SK-N-SH (cell line): Measurements from ENCODE around the gene PALLD. TPM values are rescaled to one million over a fixed set of nuclear protein-coding genes. Genes with fewer than 3 reads are reported as not detected.
A peak's percentile ranks its signal among the peaks of the same experiment; 100 is the strongest.

Source experiments
- CTCF ChIA-PET: fragments of 300-600, 350-600 bp; formaldehyde crosslinking; extraction: SDS; loops from one replicate; lab custom pipeline; 2021; lab: Yijun Ruan, JAX
- POLR2A ChIA-PET: fragments of 350-600 bp; sonication (Branson Sonifier 250); formaldehyde crosslinking; extraction: SDS; loops from one replicate; lab custom pipeline; 2020; ENCODE audit warnings: antibody characterized with exemption, inconsistent platforms; lab: Yijun Ruan, JAX
- DNase-seq: peaks from one replicate; pipeline ENCODE4 v3.0.0; 2012
- H2AFZ ChIP-seq: fragments of 200-600 bp; sonication (generic); 2 replicates; pipeline ENCODE4 v1.8.1; 2016; ENCODE audit warnings: antibody characterized with exemption, mild to moderate bottlenecking, low read depth
- H3F3A ChIP-seq: fragments of 200-600 bp; sonication (generic); replicated peaks from 2 replicates; pipeline ENCODE3; 2016; ENCODE audit warnings: antibody characterized with exemption, mild to moderate bottlenecking; ENCODE audit not compliant: insufficient read depth
- H3K27ac ChIP-seq, 2 experiments: fragments of 200-500 bp in 1 of 2; fragments of 200-600 bp in 1 of 2; sonication (Bioruptor generic) in 1 of 2; sonication (generic), shearing (Covaris generic) in 1 of 2; 2 replicates each; pipeline versions ENCODE4 v1.5.1 to v1.6.1; 2014 to 2016; ENCODE audit warnings: low read depth in 2 of 2, inconsistent platforms in 1 of 2, low read length in 1 of 2, mild to moderate bottlenecking in 1 of 2, mixed read lengths in 1 of 2
- H3K27me3 ChIP-seq: fragments of 200-600 bp; sonication (generic), shearing (Covaris generic); 2 replicates; pipeline ENCODE4 v1.6.1; 2016; ENCODE audit warnings: mixed run types; ENCODE audit not compliant: insufficient read depth
- H3K36me3 ChIP-seq, 2 experiments: fragments of 200-500 bp in 1 of 2; fragments of 200-600 bp in 1 of 2; sonication (Bioruptor generic) in 1 of 2; sonication (generic) in 1 of 2; replicated peaks in 1 of 2; 2 replicates each; pipeline versions ENCODE3 to v1.5.1; 2014 to 2016; ENCODE audit warnings: low read length in 1 of 2, mild to moderate bottlenecking in 1 of 2; ENCODE audit not compliant: insufficient read depth in 2 of 2, control insufficient read depth in 1 of 2
- H3K4me1 ChIP-seq, 2 experiments: fragments of 200-500 bp in 1 of 2; fragments of 200-600 bp in 1 of 2; sonication (Bioruptor generic) in 1 of 2; sonication (generic), shearing (Covaris generic) in 1 of 2; 2 replicates each; pipeline versions ENCODE4 v1.5.1 to v1.6.1; 2014 to 2016; ENCODE audit warnings: low read depth in 1 of 2, low read length in 1 of 2, mixed run types in 1 of 2; ENCODE audit not compliant: insufficient read depth in 2 of 2, control insufficient read depth in 1 of 2
- H3K4me2 ChIP-seq: fragments of 200-600 bp; sonication (generic), shearing (Covaris generic); 2 replicates; pipeline ENCODE4 v1.6.1; 2017; ENCODE audit warnings: mixed run types
- H3K4me3 ChIP-seq, 2 experiments: fragments of 200-500 bp in 1 of 2; fragments of 200-600 bp in 1 of 2; sonication (Bioruptor generic) in 1 of 2; sonication (generic), shearing (Covaris generic) in 1 of 2; 2 replicates each; pipeline versions ENCODE4 v1.5.1 to v1.8.1; 2014 to 2016; ENCODE audit warnings: low read depth in 2 of 2, inconsistent platforms in 1 of 2, low read length in 1 of 2, mild to moderate bottlenecking in 1 of 2, mixed read lengths in 1 of 2, moderate library complexity in 1 of 2
- H3K79me2 ChIP-seq: fragments of 200-600 bp; sonication (generic); 2 replicates; pipeline ENCODE4 v1.8.1; 2017; ENCODE audit warnings: mild to moderate bottlenecking; ENCODE audit not compliant: insufficient read depth
- H3K9ac ChIP-seq: fragments of 200-600 bp; sonication (generic); 2 replicates; pipeline ENCODE4 v1.6.1; 2017; ENCODE audit warnings: mixed run types
- H3K9me2 ChIP-seq: fragments of 200-600 bp; sonication (generic); 2 replicates; pipeline ENCODE4 v1.6.1; 2017; ENCODE audit warnings: mixed run types
- H3K9me3 ChIP-seq: fragments of 200-600 bp; sonication (generic); 2 replicates; pipeline ENCODE4 v1.6.1; 2017; ENCODE audit warnings: mixed run types, mild to moderate bottlenecking, moderate library complexity
- H4K20me1 ChIP-seq: fragments of 200-600 bp; sonication (generic); 2 replicates; pipeline ENCODE4 v1.6.1; 2017; ENCODE audit warnings: mild to moderate bottlenecking, mixed run types; ENCODE audit not compliant: insufficient read depth
- CHD2 ChIP-seq: fragments of 150-350 bp; IDR thresholded peaks from 2 replicates; pipeline ENCODE4 v1.6.1; 2018; ENCODE audit warnings: low read length; ENCODE audit not compliant: partially characterized antibody
- FOSL2 ChIP-seq: IDR thresholded peaks from 2 replicates; pipeline ENCODE4 v1.4.0; 2012; ENCODE audit warnings: low read depth, mild to moderate bottlenecking, moderate library complexity, borderline replicate concordance
- NFIC ChIP-seq: IDR thresholded peaks from 2 replicates; pipeline ENCODE4 v1.4.0; 2012; ENCODE audit warnings: borderline replicate concordance
- RFX5 ChIP-seq: IDR thresholded peaks from 2 replicates; pipeline ENCODE4 v1.6.1; 2012; ENCODE audit warnings: mild to moderate bottlenecking, improper control_type of control experiment, low read length
- TCF12 ChIP-seq: IDR thresholded peaks from 2 replicates; pipeline ENCODE4 v1.4.0; 2012
- WGBS: methylation state at CpG from one replicate; pipeline ENCODE4 v1.1.6; 2017; ENCODE audit warnings: low lambda C conversion rate; 5-methylcytosine and 5-hydroxymethylcytosine counted together
- polyA plus RNA-seq, 3 experiments: library from polyadenylated mRNA; depleted of rRNA; stranded (reverse); fragments of >200 nt; gene quantifications; 2 replicates each; pipeline ENCODE4 v1.2.3, GENCODE V29; 2012
- TF ChIP-seq, protein P1 (sequence below): IDR thresholded peaks from 2 replicates; pipeline ENCODE4; 2012

The PALLD gene
- polyA plus RNA-seq, 1 of the 3 experiments (the other 2 are of a cell fraction), result 33.0 TPM

DNA sequence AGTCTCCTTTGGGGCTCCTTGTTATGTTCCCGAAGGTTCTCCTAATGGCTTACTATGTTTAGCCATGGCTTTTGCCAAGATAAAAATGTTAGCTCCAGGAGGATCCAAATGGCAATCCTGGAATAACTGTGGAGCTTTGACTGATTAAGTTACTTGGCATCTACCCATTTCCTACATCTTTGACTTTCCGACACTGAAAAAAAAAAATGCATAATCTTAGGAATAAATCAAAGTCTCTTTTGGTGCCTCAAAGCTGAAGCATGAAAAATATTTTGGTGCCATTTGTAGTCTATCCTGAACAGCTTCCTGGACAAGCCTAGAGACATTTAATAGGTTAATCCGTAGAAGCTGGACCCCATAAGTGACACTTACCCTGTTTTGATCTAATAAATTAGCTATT is 191.7 kb downstream of the PALLD start:
- Histone ChIP-seq H3K9ac (no peak overlapping the region), H3K36me3 (peaks cover 0 to 17% of the 10 kb centered on the region in 2 experiments), H3K27ac (no peak overlapping the region), H3K9me2 (no peaks in the 10 kb centered on the region), H3F3A (peaks cover 3% of the 10 kb centered on the region), H4K20me1 (no peaks in the 10 kb centered on the region), H3K27me3 (no peaks in the 10 kb centered on the region), H3K4me3 (no peak overlapping the region), H3K79me2 (no peaks in the 10 kb centered on the region), H3K4me1 (peaks cover 0 to 6% of the 10 kb centered on the region in 2 experiments; a peak in 2 of 4 replicates), H3K9me3 (no peaks in the 10 kb centered on the region), H2AFZ (no peak overlapping the region), H3K4me2 (no peak overlapping the region)
- CTCF ChIA-PET, result interaction anchor here (1.1 to 1.4 kb wide), 2 partner anchors 78 to 103 kb away, joined by 3 read pairs; no protein-coding TSS in a partner anchor
- DNase-seq, result no peak
- 66% methylated on average over 3 of the region's 3 CpGs for WGBS
- no peak for TF ChIP-seq RFX5
- TF ChIP-seq, protein P1, sequence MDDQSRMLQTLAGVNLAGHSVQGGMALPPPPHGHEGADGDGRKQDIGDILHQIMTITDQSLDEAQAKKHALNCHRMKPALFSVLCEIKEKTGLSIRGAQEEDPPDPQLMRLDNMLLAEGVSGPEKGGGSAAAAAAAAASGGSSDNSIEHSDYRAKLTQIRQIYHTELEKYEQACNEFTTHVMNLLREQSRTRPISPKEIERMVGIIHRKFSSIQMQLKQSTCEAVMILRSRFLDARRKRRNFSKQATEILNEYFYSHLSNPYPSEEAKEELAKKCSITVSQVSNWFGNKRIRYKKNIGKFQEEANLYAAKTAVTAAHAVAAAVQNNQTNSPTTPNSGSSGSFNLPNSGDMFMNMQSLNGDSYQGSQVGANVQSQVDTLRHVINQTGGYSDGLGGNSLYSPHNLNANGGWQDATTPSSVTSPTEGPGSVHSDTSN, result peak; percentile 54
- POLR2A ChIA-PET, result no interaction called here

DNA sequence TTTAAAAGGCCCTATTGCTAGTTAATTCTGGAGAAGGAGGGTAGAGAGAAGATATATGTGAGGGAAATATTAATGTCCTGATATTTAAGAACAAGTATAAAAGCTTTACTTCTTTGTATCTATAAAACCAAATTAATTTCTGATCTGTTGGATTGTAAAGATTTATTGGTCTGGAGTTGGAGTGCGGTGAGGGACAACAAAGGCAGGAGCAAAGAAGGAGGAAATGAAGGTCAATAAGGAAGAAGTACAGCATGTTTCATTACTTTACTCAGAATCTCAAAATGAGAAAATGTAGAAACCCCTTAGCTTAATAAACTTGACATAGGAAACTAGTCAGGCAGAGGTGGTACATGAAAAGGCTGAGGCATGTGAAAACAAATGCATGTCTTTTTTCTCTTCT is 192.9 kb downstream of the PALLD start:
- Histone ChIP-seq H3K79me2 (no peaks in the 10 kb centered on the region), H3K27ac (peak overlapping the region in 1 of 2 experiments; percentile 51; a peak in 1 of 4 replicates), H3K36me3 (peaks cover 0 to 13% of the 10 kb centered on the region in 2 experiments), H3K9me2 (no peaks in the 10 kb centered on the region), H3F3A (peaks cover 3% of the 10 kb centered on the region), H3K9ac (no peak overlapping the region), H3K9me3 (no peaks in the 10 kb centered on the region), H3K27me3 (no peaks in the 10 kb centered on the region), H4K20me1 (no peaks in the 10 kb centered on the region), H2AFZ (no peak overlapping the region), H3K4me3 (no peak overlapping the region), H3K4me2 (no peak overlapping the region), H3K4me1 (peaks cover 0 to 7% of the 10 kb centered on the region in 2 experiments; a peak in 2 of 4 replicates)
- TF ChIP-seq FOSL2 (no peak), NFIC (no peak)
- no peak for DNase-seq
- POLR2A ChIA-PET, result no interaction called here
- 94% methylated on average over 1 of the region's 1 CpG for WGBS
- CTCF ChIA-PET, result interaction anchor here (0.8 to 1.9 kb wide), 2 partner anchors 11 to 234 kb away, joined by 3 to 5 read pairs; no protein-coding TSS in a partner anchor

DNA sequence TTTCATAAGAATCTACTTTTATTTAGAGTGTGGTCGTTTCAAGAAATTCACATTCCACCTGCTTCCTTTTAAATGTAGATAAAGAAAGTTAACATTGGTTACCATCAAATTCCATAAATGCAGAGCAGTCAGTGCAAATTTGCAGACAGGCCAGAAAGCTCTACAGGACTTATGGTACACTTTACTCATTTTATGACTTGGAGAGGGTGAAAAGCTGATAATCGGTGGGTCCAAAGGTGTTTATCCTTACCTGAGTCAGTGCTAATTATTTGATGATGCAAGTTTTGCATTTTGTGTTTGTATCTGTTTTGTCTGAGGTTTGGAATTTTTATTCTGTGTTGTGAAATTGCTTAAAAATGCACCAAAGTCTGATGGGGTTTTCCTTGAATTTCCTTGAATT is 193.3 kb downstream of the PALLD start:
- TF ChIP-seq CHD2 (no peak), TCF12 (peak; percentile 48; the same call in 1 of the 2 replicates)
- Histone ChIP-seq H2AFZ (no peak overlapping the region), H3K36me3 (peaks cover 0 to 13% of the 10 kb centered on the region in 2 experiments), H4K20me1 (no peaks in the 10 kb centered on the region), H3K27ac (no peak overlapping the region; a peak in 1 of 4 replicates), H3K4me2 (no peak overlapping the region), H3K9me2 (no peaks in the 10 kb centered on the region), H3K4me1 (peaks cover 0 to 10% of the 10 kb centered on the region in 2 experiments; a peak in 2 of 4 replicates), H3K4me3 (no peak overlapping the region), H3K27me3 (no peaks in the 10 kb centered on the region), H3K9me3 (no peaks in the 10 kb centered on the region), H3K79me2 (no peaks in the 10 kb centered on the region), H3F3A (peaks cover 3% of the 10 kb centered on the region), H3K9ac (no peak overlapping the region)
- ChIA-PET POLR2A (no interaction called here), CTCF (interaction anchor here (0.8 to 1.9 kb wide), 2 partner anchors 11 to 233 kb away, joined by 3 to 5 read pairs; no protein-coding TSS in a partner anchor)
- DNase-seq, result no peak
- 76% methylated on average over 2 of the region's 2 CpGs for WGBS
